ENCODE measurements around the gene GPR12.

The GPR12 gene

GRCh38 chr13:26786651-26787295 is 26.2 kb upstream of the GPR12 start:
- Histone ChIP-seq H3K4me3 (IDR thresholded peaks at IDR 0.05; ENCODE audit: insufficient read depth, low read depth, low read length) (no peak overlapping the region), H3K4me2 (no peak overlapping the region), H3K27ac (no peak overlapping the region), H3K27me3 (ENCODE audit: insufficient read depth, low read depth) (no peaks in the 10 kb centered on the region), H2AFZ (ENCODE audit: low read depth) (no peak overlapping the region), H3K4me1 (ENCODE audit: low read depth, poor library complexity, severe bottlenecking) (no peaks in the 10 kb centered on the region), H3K79me2 (ENCODE audit: insufficient read depth, low read depth) (no peaks in the 10 kb centered on the region), H3K9ac (no peak overlapping the region), H4K20me1 (ENCODE audit: insufficient read depth) (no peaks in the 10 kb centered on the region), H3K36me3 (ENCODE audit: insufficient read depth) (no peaks in the 10 kb centered on the region)
- TF ChIP-seq CTCF (conservative IDR thresholded peaks at IDR 0.05; ENCODE audit: low read depth, low read length), result no peak

GRCh38 chr13:26785838-26786630 is 25.4 kb upstream of the GPR12 start:
- Histone ChIP-seq H3K4me1 (ENCODE audit: low read depth, poor library complexity, severe bottlenecking) (no peaks in the 10 kb centered on the region), H2AFZ (ENCODE audit: low read depth) (no peak overlapping the region; the same call in 1 of the 2 replicates), H3K36me3 (ENCODE audit: insufficient read depth) (no peaks in the 10 kb centered on the region), H3K4me2 (no peak overlapping the region), H3K4me3 (IDR thresholded peaks at IDR 0.05; ENCODE audit: insufficient read depth, low read depth, low read length) (no peak overlapping the region), H3K27me3 (ENCODE audit: insufficient read depth, low read depth) (no peaks in the 10 kb centered on the region), H3K79me2 (ENCODE audit: insufficient read depth, low read depth) (no peaks in the 10 kb centered on the region), H3K27ac (no peak overlapping the region), H3K9ac (no peak overlapping the region), H4K20me1 (ENCODE audit: insufficient read depth) (no peaks in the 10 kb centered on the region)
- TF ChIP-seq CTCF (conservative IDR thresholded peaks at IDR 0.05; ENCODE audit: low read depth, low read length), result no peak

- no peak overlapping the region for H3K27ac ChIP-seq
- no peaks in the 10 kb centered on the region for H3K27me3 ChIP-seq (ENCODE audit: insufficient read depth, low read depth)
- no peak overlapping the region for H3K9ac ChIP-seq
- no peaks in the 10 kb centered on the region for H3K36me3 ChIP-seq (ENCODE audit: insufficient read depth)
- no peaks in the 10 kb centered on the region for H4K20me1 ChIP-seq (ENCODE audit: insufficient read depth)
- H3K4me1 ChIP-seq (ENCODE audit: low read depth, poor library complexity, severe bottlenecking), result no peaks in the 10 kb centered on the region
- no peak overlapping the region for H3K4me3 ChIP-seq (IDR thresholded peaks at IDR 0.05; ENCODE audit: insufficient read depth, low read depth, low read length)
- no peak overlapping the region; the same call in 1 of the 2 replicates for H2AFZ ChIP-seq (ENCODE audit: low read depth)
- H3K4me2 ChIP-seq, result no peak overlapping the region
- no peak for TF ChIP-seq CTCF (conservative IDR thresholded peaks at IDR 0.05; ENCODE audit: low read depth, low read length)
- no peaks in the 10 kb centered on the region for H3K79me2 ChIP-seq (ENCODE audit: insufficient read depth, low read depth)
Measured at GRCh38 chr13:26784704-26785639, 24.4 kb upstream of the GPR12 start.

- no peak overlapping the region for H2AFZ ChIP-seq (ENCODE audit: low read depth)
- no peak overlapping the region for H3K27ac ChIP-seq
- no peaks in the 10 kb centered on the region for H4K20me1 ChIP-seq (ENCODE audit: insufficient read depth)
- H3K79me2 ChIP-seq (ENCODE audit: insufficient read depth, low read depth), result no peaks in the 10 kb centered on the region
- no peaks in the 10 kb centered on the region for H3K36me3 ChIP-seq (ENCODE audit: insufficient read depth)
- H3K4me2 ChIP-seq, result no peak overlapping the region
- no peak for TF ChIP-seq CTCF (conservative IDR thresholded peaks at IDR 0.05; ENCODE audit: low read depth, low read length)
- H3K27me3 ChIP-seq (ENCODE audit: insufficient read depth, low read depth), result no peaks in the 10 kb centered on the region
- H3K4me1 ChIP-seq (ENCODE audit: low read depth, poor library complexity, severe bottlenecking), result no peaks in the 10 kb centered on the region
- no peak overlapping the region for H3K4me3 ChIP-seq (IDR thresholded peaks at IDR 0.05; ENCODE audit: insufficient read depth, low read depth, low read length)
- H3K9ac ChIP-seq, result no peak overlapping the region
Measured at GRCh38 chr13:26780411-26780810, 19.8 kb upstream of the GPR12 start.
